CD4-positive, CD25-positive, alpha-beta regulatory T cell (primary cell): Measurements from ENCODE around the gene PTPRT. TPM values are rescaled to one million over a fixed set of nuclear protein-coding genes. Genes with fewer than 3 reads are reported as not detected.

ENCODE experiments used
- ATAC-seq, 2 donors: fragments of 150-1000 bp; cut with Tn5 transposase; one replicate each; pipeline ENCODE4 v1.10.0; 2021; ENCODE audit warnings: low read depth in 2 of 2, moderate number of reproducible peaks in 2 of 2, moderate library complexity in 1 of 2
- DNase-seq, 3 donors: peaks; one replicate each; pipeline versions ENCODE4 v3.0.0 to v3.0.0-alpha.2; 2012 to 2022; ENCODE audit warnings: mixed read lengths in 1 of 3
- H3K27ac ChIP-seq: one replicate; pipeline ENCODE4 v1.7.0; 2013; ENCODE audit warnings: mild to moderate bottlenecking, low read length; ENCODE audit not compliant: insufficient read depth, poor library complexity, severe bottlenecking
- H3K27me3 ChIP-seq: one replicate; pipeline ENCODE4 v1.7.0; 2013; ENCODE audit warnings: low read length; ENCODE audit not compliant: control insufficient read depth, insufficient read depth
- H3K36me3 ChIP-seq: one replicate; pipeline ENCODE4 v1.7.0; 2013; ENCODE audit warnings: mild to moderate bottlenecking, low read length, moderate library complexity; ENCODE audit not compliant: control insufficient read depth, insufficient read depth
- H3K4me1 ChIP-seq: 2 replicates; pipeline ENCODE4 v1.7.0; 2013; ENCODE audit warnings: mild to moderate bottlenecking, low read length; ENCODE audit not compliant: insufficient read depth, control insufficient read depth, poor library complexity, severe bottlenecking
- H3K4me3 ChIP-seq: one replicate; pipeline ENCODE4 v1.7.0; 2013; ENCODE audit warnings: low read depth, mild to moderate bottlenecking, low read length, moderate library complexity
- H3K9me3 ChIP-seq, 2 experiments: 1 replicate in 1 of 2; 2 replicates in 1 of 2; pipeline ENCODE4 v1.7.0; 2013; ENCODE audit warnings: low read length in 2 of 2, mild to moderate bottlenecking in 1 of 2, moderate library complexity in 1 of 2; ENCODE audit not compliant: control insufficient read depth in 2 of 2
- H3K27ac Mint-ChIP-seq, 3 donors: one replicate each; pipeline ENCODE4 v1.8.0; 2020 to 2022; ENCODE audit warnings: mild to moderate bottlenecking in 3 of 3, mixed read lengths in 3 of 3, moderate library complexity in 2 of 3
- H3K27me3 Mint-ChIP-seq: one replicate; pipeline ENCODE4 v1.8.0; 2022; ENCODE audit warnings: mild to moderate bottlenecking, mixed read lengths
- H3K36me3 Mint-ChIP-seq: one replicate; pipeline ENCODE4 v1.8.0; 2020; ENCODE audit warnings: mixed read lengths
- H3K4me1 Mint-ChIP-seq, 4 donors: one replicate each; pipeline ENCODE4 v1.8.0; 2020 to 2022; ENCODE audit warnings: mixed read lengths in 4 of 4, mild to moderate bottlenecking in 1 of 4
- H3K4me3 Mint-ChIP-seq, 4 donors: one replicate each; pipeline ENCODE4 v1.8.0; 2020 to 2022; ENCODE audit warnings: mild to moderate bottlenecking in 4 of 4, mixed read lengths in 4 of 4, moderate library complexity in 3 of 4
- H3K9me3 Mint-ChIP-seq, 7 donors: one replicate each; pipeline ENCODE4 v1.8.0; 2020 to 2022; ENCODE audit warnings: mixed read lengths in 7 of 7, mild to moderate bottlenecking in 3 of 7, moderate library complexity in 2 of 7
- polyA plus RNA-seq, 4 donors: library from polyadenylated mRNA; unstranded; fragments of 300-500 nt; fragmentation: Illumina TruSeq; gene quantifications; one replicate each; pipeline ENCODE4 v1.2.3, GENCODE V29; 2021
- total RNA-seq: library from RNA; stranded (reverse); gene quantifications from one replicate; pipeline ENCODE4 v1.2.3, GENCODE V29; 2022

PTPRT gene
- total and polyA plus RNA-seq, 5 donors from 2014 or later = not detected

GRCh38 chr20:43006651-43007375, 182.9 kb downstream of the PTPRT start:
- no peaks in the 10 kb centered on the region for H3K27me3 Mint-ChIP-seq
- ATAC-seq (no peak), DNase-seq (no peak)
- peak overlapping the region in 1 of 3 donors; percentile 5 for H3K27ac Mint-ChIP-seq
- Histone ChIP-seq H3K4me3 (no peak overlapping the region), H3K27me3 (no peaks in the 10 kb centered on the region), H3K4me1 (no peaks in the 10 kb centered on the region), H3K9me3 (no peaks in the 10 kb centered on the region), H3K27ac (no peak overlapping the region), H3K36me3 (no peaks in the 10 kb centered on the region)
- H3K4me3 Mint-ChIP-seq = no peak overlapping the region
- peaks cover 0 to 6% (median 1%) of the 10 kb centered on the region in 7 donors for H3K9me3 Mint-ChIP-seq
- H3K36me3 Mint-ChIP-seq = no peaks in the 10 kb centered on the region
- H3K4me1 Mint-ChIP-seq = no peaks in the 10 kb centered on the region

- Mint-ChIP-seq H3K27me3 (no peaks in the 10 kb centered on the region), H3K9me3 (peaks cover 0 to 3% (median 0%) of the 10 kb centered on the region in 7 donors), H3K4me1 (no peaks in the 10 kb centered on the region), H3K36me3 (no peaks in the 10 kb centered on the region), H3K27ac (no peak overlapping the region), H3K4me3 (no peak overlapping the region)
- ATAC-seq = no peak
- H3K4me3 ChIP-seq = no peak overlapping the region
- H3K36me3 ChIP-seq = no peaks in the 10 kb centered on the region
- H3K4me1 ChIP-seq = no peaks in the 10 kb centered on the region
- H3K27ac ChIP-seq = no peak overlapping the region
- no peak for DNase-seq
- H3K27me3 ChIP-seq = no peaks in the 10 kb centered on the region
- H3K9me3 ChIP-seq = no peaks in the 10 kb centered on the region
Measured at GRCh38 chr20:43003318-43003944, 186.3 kb downstream of the PTPRT start.

- H3K9me3 ChIP-seq = no peaks in the 10 kb centered on the region
- H3K27ac ChIP-seq = no peak overlapping the region
- DNase-seq (no peak), ATAC-seq (no peak)
- H3K4me1 ChIP-seq = no peaks in the 10 kb centered on the region
- Mint-ChIP-seq H3K4me1 (no peaks in the 10 kb centered on the region), H3K36me3 (no peaks in the 10 kb centered on the region), H3K27ac (no peak overlapping the region), H3K4me3 (no peak overlapping the region), H3K27me3 (no peaks in the 10 kb centered on the region), H3K9me3 (peaks cover 0 to 10% (median 0%) of the 10 kb centered on the region in 7 donors)
- H3K36me3 ChIP-seq = no peaks in the 10 kb centered on the region
- no peak overlapping the region for H3K4me3 ChIP-seq
- no peaks in the 10 kb centered on the region for H3K27me3 ChIP-seq
Measured at GRCh38 chr20:42996141-42996540, 193.6 kb downstream of the PTPRT start.

- Mint-ChIP-seq H3K27me3 (no peaks in the 10 kb centered on the region), H3K4me3 (no peak overlapping the region), H3K9me3 (peaks cover 0 to 6% (median 2%) of the 10 kb centered on the region in 7 donors), H3K27ac (no peak overlapping the region), H3K4me1 (no peaks in the 10 kb centered on the region), H3K36me3 (no peaks in the 10 kb centered on the region)
- no peaks in the 10 kb centered on the region for H3K36me3 ChIP-seq
- no peak overlapping the region for H3K27ac ChIP-seq
- no peaks in the 10 kb centered on the region for H3K27me3 ChIP-seq
- ATAC-seq (no peak), DNase-seq (no peak)
- H3K9me3 ChIP-seq = no peaks in the 10 kb centered on the region
- H3K4me3 ChIP-seq = no peak overlapping the region
- no peaks in the 10 kb centered on the region for H3K4me1 ChIP-seq
Measured at GRCh38 chr20:42988319-42988718, 201.4 kb downstream of the PTPRT start.

GRCh38 chr20:42987376-42988114, 202.2 kb downstream of the PTPRT start:
- H3K4me1 ChIP-seq = no peaks in the 10 kb centered on the region
- DNase-seq (no peak), ATAC-seq (no peak)
- H3K27me3 ChIP-seq = no peaks in the 10 kb centered on the region
- no peak overlapping the region for H3K4me3 Mint-ChIP-seq
- H3K9me3 ChIP-seq = no peaks in the 10 kb centered on the region
- H3K4me3 ChIP-seq = no peak overlapping the region
- no peak overlapping the region for H3K27ac ChIP-seq
- H3K36me3 ChIP-seq = no peaks in the 10 kb centered on the region
- peaks cover 0 to 6% (median 2%) of the 10 kb centered on the region in 7 donors for H3K9me3 Mint-ChIP-seq
- no peaks in the 10 kb centered on the region for H3K4me1 Mint-ChIP-seq
- no peaks in the 10 kb centered on the region for H3K36me3 Mint-ChIP-seq
- H3K27ac Mint-ChIP-seq = no peak overlapping the region
- no peaks in the 10 kb centered on the region for H3K27me3 Mint-ChIP-seq

GRCh38 chr20:42986143-42986773, 203.4 kb downstream of the PTPRT start:
- H3K27me3 ChIP-seq = no peaks in the 10 kb centered on the region
- no peak overlapping the region for H3K4me3 ChIP-seq
- no peak for DNase-seq
- Mint-ChIP-seq H3K27ac (no peak overlapping the region), H3K27me3 (no peaks in the 10 kb centered on the region), H3K9me3 (peaks cover 0 to 6% (median 2%) of the 10 kb centered on the region in 7 donors), H3K36me3 (no peaks in the 10 kb centered on the region), H3K4me3 (no peak overlapping the region), H3K4me1 (no peaks in the 10 kb centered on the region)
- no peaks in the 10 kb centered on the region for H3K9me3 ChIP-seq
- H3K36me3 ChIP-seq = no peaks in the 10 kb centered on the region
- no peak overlapping the region for H3K27ac ChIP-seq
- no peaks in the 10 kb centered on the region for H3K4me1 ChIP-seq
- ATAC-seq = no peak

- no peaks in the 10 kb centered on the region for H3K36me3 Mint-ChIP-seq
- Histone ChIP-seq H3K27ac (no peak overlapping the region), H3K27me3 (no peaks in the 10 kb centered on the region), H3K9me3 (no peaks in the 10 kb centered on the region), H3K4me3 (no peak overlapping the region), H3K36me3 (no peaks in the 10 kb centered on the region), H3K4me1 (no peaks in the 10 kb centered on the region)
- no peak overlapping the region for H3K27ac Mint-ChIP-seq
- no peaks in the 10 kb centered on the region for H3K4me1 Mint-ChIP-seq
- no peak for ATAC-seq
- no peaks in the 10 kb centered on the region for H3K27me3 Mint-ChIP-seq
- H3K9me3 Mint-ChIP-seq = peaks cover 0 to 6% (median 2%) of the 10 kb centered on the region in 7 donors
- H3K4me3 Mint-ChIP-seq = no peak overlapping the region
- no peak for DNase-seq
Measured at GRCh38 chr20:42985628-42986027, 204.1 kb downstream of the PTPRT start.
